Fibroblast of lung (primary cell): ENCODE results near the gene C1S.

Experiments used
- EZH2 ChIP-seq: IDR thresholded peaks from 2 replicates; pipeline ENCODE4 v1.5.1; 2012; ENCODE audit warnings: low read length, control low read depth, mild to moderate bottlenecking; ENCODE audit errors: missing control alignments
- TF ChIP-seq, protein P1 (sequence below), 2 donors: IDR thresholded peaks in 1 of 2; conservative IDR thresholded peaks in 1 of 2; 1 replicate in 1 of 2; 2 replicates in 1 of 2; pipeline ENCODE4 v1.5.1; 2011 to 2012; ENCODE audit warnings: low read length in 2 of 2, control low read depth in 1 of 2, inconsistent platforms in 1 of 2, low read depth in 1 of 2, mild to moderate bottlenecking in 1 of 2

DNA sequence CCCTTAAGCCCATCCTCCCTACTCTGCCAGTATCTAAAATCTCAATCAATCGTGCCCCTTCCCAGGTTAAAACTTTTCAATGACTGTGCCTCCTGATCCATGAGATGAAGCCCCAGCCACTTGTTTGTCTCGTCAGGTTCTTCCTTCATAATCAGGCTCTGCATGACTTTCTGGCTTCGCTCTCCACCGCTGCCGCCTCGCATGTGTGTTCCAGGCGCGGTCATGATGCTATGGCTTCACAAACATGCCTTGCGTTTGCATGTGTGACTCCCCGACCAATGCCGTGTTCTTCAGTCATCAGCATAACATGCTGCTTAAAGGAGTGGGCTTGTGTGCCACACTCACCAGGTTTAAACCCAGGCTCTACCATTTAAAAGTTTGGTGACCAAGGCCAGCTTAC, 53.5 kb downstream of the C1S start:
- TF ChIP-seq EZH2, result no peak
- TF ChIP-seq, protein P1, sequence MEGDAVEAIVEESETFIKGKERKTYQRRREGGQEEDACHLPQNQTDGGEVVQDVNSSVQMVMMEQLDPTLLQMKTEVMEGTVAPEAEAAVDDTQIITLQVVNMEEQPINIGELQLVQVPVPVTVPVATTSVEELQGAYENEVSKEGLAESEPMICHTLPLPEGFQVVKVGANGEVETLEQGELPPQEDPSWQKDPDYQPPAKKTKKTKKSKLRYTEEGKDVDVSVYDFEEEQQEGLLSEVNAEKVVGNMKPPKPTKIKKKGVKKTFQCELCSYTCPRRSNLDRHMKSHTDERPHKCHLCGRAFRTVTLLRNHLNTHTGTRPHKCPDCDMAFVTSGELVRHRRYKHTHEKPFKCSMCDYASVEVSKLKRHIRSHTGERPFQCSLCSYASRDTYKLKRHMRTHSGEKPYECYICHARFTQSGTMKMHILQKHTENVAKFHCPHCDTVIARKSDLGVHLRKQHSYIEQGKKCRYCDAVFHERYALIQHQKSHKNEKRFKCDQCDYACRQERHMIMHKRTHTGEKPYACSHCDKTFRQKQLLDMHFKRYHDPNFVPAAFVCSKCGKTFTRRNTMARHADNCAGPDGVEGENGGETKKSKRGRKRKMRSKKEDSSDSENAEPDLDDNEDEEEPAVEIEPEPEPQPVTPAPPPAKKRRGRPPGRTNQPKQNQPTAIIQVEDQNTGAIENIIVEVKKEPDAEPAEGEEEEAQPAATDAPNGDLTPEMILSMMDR (conservative IDR thresholded peaks at IDR 0.05 in 1 of 2, IDR thresholded peaks at IDR 0.05 in 1 of 2; ENCODE audit: low read depth in 1 of 2, low read length in 2 of 2), result no peak
